T-helper 9 cell (primary cell): ENCODE results near the gene VPS9D1.
"Not testable (repeated sequence)": the region's sequence is repeated elsewhere in the genome, so short reads cannot be mapped to it uniquely, and the experiment has no call there.

Source experiments
- DNase-seq: peaks from one replicate; pipeline ENCODE4 v3.0.0-alpha.2; 2020

The VPS9D1 gene

DNA sequence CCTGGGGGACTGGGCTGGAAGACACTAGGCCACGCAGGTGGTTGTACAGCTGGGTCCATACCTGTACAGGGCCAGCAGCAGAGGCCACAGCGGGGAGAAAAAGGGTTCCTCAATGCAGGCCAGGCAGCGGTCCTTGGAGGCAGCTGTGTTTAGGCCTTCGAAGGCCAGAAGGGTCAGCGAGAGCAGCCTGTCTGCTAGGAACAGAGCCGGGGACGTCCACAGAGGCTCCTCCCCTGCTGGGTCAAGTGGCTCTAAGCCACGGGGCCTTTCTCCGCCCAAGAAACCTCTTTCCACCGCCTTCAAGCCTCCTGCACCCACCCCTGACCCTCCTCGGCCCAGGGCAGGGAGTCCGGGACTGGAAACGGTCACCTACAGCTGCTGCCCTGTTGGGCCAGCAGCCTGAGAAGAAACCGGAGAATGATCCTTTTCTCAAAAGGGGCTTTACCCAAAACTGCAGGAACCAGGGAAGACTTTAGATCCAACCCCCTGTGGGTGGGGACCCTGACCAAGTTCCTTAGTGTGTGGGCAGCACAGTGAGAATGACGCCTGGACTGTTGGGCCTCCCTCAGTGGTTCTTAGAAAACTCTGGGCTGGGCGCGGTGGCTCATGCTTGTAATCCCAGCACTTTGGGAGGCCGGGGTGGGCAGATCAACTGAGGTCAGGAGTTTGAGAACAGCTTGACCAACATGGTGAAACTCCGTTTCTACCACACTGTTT, 10.8 kb downstream of the VPS9D1 start:
- DNase-seq: no peak

DNA sequence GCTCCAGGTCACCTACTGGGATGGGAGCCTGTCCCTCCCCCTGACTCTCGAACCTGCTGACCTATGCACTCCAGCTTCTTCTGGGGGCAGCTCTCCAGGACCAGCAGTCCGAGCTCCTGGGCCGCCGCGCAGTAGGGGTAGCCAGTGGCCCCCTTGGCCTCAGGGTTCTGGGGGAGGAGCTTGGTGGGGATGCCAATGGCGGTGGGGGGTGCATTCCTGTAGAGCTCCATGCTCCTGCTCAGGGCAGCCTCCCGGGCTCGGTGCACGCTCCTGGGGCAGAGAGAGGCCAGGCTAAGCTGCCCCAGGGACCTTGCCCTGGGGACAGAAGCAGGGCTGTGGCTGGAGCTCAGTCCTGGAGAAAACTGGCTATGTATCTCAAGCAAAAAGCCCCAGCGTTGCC, 11.5 kb downstream of the VPS9D1 start:
- no peak for DNase-seq

DNA sequence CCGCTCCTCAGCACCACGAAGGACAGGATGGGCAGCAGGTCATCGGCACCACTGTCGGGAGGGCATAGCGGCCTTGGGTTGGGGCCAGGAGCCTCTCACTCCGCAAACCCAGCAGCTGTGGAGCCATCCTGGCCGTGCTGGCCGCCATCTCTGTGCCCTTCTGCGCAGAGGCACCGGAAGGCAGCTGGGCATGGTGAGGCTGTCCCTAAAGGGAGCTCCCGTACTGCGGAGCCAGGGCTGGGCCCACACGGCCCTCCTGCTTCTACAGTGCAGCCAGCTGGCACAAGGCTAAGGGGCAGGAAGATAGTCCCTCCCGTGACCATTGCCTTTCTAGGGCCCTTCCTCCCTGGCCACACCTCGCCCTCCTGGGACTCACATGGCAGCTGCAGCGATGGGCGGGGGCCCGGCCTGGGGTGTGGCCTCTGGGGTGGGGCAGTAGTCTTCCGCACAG, 12.2 kb downstream of the VPS9D1 start:
- no peak for DNase-seq

DNA sequence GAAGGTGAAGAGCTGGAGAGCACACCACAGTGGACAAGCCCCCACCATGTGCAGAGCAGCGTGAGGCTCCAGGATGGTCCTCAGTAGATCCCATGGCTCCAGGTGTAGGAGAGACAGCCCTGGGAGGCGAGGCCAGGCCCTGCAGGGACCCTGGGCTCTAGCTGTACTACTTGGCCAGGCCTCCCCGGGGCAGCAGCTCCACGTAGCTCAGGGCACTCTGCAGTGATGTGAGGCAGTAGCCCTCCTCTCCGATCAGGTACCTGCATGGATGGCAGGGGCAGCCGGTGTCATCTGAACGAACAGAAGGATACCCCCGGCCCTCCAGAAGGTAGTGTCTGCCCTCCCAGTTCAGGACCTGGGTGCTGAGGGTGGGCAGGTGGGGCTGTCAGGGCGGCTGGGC, 13.0 kb downstream of the VPS9D1 start:
- DNase-seq: no peak

DNA sequence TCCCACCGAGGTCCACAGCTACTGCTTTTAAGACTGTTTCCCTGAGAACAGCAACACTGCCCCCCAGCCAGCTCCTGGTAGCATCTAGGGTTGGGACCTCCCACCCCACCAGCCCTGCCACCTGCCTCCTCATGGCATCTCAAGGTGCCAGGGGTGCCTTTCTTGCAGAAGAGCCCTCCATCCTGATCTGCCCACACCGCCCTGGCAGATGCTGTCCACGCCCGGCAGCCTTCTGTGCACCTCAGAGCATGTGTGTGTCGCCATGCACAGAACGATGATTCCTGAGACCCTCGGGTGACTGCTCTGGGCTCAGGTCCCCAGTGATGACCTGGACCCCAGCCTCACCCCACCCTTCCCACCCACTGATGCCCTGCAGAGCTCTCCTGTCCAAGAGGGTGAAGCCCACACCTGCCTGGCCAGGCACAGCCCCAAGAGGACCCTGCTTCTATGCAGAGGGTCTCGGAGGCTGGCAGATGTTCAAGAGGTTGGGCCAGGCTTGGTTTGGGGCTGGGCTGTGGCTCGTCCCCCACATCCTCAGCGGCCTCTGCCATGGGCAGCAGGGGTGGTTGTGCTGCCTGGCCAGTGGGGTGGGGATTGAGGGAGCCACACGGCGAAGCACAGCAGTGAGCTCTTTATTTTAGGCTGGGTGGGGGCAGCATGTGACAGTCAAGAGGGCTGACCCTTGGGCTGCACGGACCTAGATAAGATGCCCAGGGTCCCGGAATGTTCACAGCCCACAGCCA, 14.0 kb downstream of the VPS9D1 start:
- no peak for DNase-seq

DNA sequence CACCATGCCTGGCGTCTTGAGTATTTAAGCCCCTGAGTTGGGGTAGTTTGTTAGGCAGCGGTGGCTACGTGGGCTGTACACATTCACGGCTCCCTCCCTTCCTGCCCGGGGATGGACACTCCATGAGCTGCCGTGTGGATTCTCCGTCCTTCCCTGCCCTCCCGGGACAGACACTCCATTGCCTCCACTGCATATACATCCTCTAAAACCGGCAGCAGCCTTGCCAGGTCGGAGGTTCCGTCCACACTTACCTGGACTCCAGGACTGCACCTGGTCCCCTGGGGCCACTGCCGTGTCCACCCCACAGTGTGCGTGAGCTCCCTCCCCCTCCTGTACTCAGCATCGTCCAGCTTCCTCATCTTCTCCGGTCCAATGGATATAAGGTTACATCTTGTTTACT, 15.7 kb downstream of the VPS9D1 start:
- no peak for DNase-seq

DNA sequence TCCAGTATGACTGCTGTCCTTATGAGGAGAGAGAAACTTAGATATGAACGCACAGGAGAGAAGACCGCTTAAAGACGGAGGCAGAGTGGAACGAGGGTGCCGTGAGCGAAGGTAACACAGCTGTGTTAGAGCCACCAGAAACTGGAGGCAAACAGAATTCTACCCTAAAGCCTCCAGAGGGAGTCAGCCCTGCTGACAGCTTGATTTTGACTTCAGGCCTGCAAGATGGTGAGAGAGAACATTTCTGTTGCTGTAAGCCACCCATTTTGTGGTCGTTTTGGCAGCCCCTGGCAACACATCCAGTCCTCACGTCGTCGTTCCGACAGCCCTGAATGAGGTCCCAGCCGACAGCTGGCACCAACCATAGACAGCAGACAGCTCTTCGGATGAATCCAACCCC, 16.4 kb downstream of the VPS9D1 start:
- DNase-seq: no peak

DNA sequence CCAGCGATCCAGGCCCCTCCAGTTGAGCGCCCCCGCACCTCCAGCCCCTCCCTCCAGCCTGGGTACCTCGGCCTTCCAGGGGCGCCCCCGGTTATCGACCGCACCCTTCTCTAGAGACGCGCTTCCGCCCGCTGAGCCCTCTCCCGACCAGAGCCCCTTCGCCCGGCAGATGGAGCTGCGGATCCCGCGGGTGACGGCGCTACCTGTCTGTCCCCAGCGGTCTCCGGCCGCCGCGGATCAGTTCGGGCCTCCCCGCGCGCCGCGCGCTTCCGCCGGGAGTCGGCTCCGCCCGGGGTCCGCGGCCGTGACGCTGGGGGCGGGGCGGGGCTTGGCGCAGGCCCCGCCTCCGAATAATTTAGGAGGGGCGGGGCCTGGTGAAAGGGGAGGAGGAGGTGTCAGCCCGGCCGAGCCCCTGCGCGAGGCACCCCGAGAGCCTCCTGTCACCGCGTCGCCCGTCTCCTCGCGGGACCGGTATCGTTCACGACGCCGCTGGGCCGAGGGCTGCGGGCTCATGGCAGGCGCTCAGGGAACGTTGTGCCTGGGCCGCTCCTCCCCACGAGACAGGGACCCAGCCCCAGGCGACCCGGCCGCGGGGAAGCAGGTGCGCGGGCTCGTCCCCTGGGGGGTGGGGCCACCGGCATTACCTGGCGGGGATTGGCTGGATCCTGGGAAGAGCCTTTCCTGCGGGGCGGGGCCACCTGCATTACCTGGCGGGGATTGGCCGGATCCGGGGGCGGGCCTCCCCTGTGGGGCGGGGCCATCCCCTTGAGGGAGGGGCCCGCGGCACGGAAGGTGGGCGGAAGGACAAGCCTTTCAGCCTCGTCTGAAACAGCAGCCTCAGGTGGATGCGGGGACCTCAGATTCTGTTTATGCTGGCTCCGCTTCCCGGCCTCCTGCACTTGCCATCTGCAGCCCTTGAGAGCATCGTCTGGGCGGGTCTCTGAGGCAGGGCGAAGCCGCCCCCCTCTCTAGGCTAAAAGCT, 19.0 kb downstream of the VPS9D1 start, which contains the start of gene SPATA2L:
SPATA2L (minus strand) TSS at position 281 of the 982 bp plus-strand sequence. CDS start 473 bp downstream, outside the sequence.
- DNase-seq: peak; percentile 97

DNA sequence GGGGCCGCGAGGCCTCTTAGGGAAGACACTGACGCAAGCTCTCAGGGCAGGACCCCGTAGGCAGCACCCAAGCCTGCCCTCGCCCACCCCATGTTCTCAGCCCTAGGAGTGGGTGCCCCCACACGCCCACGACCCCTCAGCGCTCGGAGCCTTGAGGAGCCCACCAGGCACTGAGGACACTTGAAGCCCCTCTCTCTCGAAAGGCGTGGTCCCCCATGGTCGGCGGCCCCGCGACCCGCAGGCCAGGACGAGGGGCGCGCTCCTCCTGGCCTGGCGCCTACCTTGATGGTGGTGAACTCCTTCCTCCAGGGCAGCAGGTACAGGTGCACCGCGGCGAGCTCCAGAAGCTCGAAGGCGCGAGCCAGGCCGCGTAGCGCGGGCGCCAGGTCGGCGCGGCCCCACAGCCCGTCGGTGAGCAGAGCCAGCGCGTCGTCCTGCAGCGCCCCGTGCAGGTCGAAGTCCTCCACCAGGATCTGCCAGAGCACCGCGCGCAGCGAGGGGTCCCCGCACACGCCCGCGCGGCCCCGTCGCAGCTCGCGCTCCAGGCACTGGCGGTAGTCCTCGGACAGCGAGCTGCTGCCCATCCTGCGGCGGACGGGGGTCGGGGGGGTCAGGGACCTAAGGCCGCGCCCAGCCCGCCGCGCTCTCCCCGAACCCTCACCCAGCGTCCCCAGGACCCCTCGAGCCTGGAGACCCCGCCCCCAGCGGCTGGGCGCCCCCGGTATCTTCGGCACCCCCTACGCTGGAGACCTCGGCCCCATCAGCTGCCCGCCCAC, 19.9 kb downstream of the VPS9D1 start:
- peak; percentile 50 for DNase-seq

DNA sequence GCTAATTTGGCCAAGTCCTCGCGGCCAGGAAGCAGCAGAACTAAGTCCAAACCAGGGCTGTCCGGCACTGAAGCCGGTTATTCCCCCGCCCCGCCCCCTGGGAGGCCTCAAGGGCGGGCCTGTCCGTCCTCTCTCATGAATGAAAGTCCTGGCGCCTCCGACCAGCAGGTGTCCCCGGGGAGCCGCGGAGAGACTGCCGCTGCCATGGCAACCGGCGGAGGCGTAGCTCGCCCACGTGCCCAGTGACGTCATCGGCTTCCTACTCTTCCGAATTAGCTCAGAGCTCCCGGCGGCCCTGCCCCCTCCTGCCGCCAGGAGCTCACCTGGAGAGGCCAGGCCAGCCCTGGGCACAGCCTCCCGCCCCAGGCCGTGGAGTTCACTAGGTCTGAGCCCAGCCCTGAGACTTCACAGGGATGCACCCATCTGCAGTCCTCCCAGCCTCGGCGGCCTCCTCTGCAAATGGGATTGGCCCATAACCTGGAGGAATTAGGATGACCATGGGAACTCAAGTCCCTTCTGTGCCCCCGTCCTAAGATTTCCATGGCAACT, 20.5 kb downstream of the VPS9D1 start:
- peak; percentile 96 for DNase-seq

DNA sequence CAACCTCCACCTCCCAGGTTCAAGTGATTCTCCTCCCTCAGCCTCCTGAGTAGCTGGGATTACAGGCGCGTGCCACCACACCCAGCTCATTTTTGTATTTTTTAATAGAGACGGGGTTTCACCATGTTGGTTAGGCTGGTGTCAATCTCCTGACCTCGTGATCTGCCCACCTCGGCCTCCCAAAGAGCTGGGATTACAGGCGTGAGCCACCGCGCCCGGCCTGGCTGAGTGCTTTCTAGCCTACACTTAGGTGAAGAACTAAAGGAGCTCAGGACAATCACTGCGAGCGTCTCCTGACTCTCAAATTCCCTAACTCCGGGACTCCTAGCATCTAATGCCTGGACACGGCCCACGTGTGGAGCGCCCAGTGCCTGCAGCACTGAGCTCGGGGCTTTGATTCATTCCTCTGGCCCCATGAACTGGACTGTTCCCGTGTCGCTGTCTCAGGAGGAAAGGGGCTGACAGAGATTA, 21.0 kb downstream of the VPS9D1 start:
- DNase-seq: not testable (repeated sequence)

DNA sequence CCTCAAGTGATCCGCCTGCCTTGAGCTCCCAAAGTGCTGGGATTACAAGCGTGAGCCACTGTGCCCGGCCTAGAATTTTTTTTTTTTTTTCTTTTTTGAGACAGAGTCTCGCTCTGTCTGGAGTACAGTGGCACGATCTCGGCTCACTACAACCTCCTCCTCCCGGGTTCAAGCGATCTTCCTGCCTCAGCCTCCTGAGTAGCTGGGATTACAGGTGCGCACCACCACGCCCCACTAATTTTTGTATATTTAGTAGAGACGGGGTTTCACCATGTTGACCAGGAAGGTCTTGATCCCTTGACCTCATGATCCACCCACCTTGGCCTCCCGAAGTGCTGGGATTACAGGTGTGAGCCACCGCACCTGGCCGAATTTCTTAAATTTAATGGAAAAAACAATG, 22.0 kb downstream of the VPS9D1 start:
- DNase-seq: not testable (repeated sequence)

DNA sequence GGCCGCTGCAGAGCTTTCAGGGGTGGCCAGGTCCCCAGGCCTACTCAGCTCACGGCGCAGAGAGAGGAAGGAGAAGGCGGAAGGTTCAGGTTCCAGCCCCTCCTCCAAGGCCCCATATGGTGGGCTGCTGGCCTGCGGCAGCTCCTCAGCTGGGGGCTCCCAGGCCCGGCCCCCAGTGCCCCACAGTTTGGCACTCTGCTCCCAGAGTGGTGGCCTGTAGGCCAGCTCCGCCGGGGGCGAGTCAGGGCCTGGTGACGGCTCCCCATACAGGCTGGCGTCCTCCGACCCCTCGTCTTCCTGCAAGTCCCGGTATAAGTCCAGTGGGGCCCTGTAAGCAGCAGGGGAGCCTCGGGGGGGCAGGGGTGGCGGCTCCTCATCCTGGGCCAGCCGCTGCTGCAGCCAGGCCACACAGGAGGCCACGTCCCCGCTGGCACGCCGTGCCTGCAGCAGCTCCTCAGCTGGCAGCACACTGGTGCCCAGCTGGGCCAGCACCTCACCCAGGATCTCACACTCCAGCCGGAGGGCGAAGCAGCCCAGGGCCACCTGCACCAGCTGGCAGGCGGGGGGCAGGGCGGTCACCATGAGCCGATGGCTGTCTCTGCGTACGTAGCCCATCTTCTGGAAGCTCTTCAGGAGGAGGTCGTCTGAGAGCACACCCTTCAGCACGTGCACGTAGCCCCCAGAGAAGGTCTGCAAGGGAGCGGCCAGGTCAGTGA, 22.9 kb downstream of the VPS9D1 start:
- no peak for DNase-seq

DNA sequence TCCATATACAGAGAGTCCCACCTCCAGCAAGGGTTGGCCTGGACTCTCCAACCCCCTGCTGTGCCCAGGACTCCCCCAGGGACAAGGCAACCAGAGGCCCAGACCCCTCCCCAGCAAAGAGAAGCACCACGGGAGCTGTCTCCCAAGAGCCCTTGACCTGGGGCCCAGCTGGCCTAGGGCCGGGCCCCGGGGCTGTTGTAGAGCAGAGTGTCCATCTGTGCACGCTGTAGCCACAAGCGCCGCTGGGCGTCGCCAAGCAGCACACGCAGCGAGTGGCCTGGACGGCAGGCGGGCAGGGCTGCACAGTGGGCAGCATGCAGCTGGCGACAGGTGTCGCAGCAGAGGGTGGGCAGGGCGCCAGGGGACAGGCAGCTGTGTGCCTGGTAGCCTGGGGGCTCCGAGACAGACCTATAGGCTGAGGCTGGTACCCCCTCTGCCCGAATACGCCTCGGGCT, 23.5 kb downstream of the VPS9D1 start:
- no peak for DNase-seq

DNA sequence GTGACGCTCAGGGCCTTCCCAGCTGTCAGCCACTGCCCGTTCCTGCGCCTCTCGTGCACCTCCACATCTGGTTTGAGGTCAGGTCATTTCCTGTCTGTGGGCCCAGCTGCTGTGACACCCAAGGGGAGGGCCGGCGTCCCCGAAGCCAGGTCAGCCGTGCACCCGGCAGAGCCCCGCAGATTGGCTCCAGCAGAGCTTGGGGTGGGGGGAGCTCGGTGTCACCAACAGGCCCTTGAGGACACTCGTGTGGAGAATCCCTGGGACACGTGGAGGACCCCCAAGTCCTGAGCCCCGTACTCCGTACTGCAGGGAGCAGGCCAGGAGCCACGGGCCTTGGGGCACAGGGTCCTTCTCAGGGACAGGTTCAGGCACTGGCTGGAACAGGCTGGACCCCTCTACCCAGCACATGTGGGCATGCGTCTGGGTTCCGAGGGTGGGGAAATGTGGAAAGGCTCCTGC, 24.0 kb downstream of the VPS9D1 start:
- no peak for DNase-seq

DNA sequence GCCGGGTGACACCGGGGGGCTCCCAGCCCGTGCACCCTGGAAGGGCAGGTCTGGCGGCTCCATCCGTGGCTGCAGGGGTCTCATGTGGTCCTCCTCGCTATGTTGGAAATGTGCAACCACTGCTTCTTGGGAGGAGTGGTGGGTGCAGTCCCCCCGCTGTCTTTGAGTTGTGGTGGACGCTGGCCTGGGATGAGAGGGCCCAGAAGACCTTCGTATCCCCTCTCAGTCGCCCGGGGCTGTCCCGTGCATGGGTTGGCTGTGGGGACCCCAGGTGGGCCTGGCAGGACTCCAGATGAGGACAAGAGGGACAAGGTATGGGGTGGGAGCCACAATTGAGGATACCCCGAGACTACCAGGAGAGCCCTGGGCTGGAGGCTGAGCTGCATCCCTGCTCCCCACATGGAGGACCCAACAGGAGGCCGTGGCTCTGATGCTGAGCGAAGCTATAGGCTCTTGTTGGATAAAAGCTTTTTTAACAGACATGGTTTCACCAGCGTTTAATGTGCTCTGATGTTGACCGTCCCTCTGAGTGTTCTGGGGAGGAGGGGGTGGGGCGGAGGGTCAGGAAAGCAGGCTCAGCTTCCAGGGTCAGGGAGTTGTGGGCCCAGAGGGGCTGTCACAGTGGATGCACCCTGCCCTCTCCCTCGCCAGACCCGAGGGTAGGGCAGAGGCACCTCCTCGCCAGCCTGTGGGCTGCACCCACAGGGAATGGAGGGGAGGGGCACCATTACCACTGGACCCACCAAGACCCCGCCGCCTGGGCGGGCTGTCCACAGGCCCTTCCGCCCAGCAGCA, 24.6 kb downstream of the VPS9D1 start:
- no peak for DNase-seq

DNA sequence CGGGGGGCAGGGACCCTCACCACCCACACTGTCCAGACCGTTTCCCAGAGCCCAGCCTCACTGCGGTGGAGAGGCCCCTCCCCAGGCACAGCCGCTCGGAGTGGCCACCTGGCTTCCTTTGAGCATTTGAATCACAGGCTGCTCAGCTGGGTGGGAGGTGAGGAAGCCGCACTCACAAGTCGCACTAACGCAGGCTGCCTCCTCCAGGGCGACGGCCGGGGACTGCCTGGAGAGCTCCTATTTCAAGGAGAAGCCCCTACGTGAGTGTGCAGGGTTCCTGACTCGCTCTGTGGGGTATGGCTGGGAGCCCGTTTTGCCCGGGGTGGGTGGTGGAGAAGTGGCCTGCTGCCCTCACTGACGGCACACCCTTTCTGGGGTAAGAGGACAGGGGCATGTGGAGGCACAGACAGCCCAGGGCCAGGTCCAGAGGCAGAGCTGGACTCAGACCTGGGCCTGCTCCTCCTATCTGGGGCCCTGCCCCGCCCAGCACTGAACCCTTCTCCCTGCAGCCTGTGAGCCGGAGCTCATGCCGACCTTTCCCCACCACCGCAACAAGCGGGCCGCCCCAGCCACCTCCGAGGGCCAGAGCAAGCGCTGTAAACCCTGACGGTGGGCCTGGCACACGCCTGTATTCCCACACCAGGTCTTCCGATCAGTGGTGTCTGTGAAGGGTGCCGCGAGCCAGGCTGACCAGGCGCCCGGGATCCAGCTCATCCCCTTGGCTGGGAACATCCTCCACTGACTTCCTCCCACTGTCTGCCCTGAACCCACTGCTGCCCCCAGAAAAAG, 25.4 kb downstream of the VPS9D1 start:
- no peak for DNase-seq

DNA sequence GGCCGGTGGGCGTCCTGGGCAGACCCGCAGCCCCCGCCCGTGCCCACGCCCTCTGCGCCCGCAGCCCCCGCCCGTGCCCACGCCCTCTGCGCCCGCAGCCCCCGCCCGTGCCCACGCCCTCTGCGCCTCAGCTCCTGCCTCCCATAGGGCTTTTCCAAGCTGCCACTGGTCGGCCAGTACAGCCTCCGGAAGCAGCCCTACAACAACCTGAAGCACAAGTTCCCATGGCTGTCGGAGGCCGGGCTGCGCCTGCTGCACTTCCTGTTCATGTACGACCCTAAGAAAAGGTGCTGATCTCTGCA, 26.0 kb downstream of the VPS9D1 start:
- not testable (repeated sequence) for DNase-seq
